Measurements from ENCODE around the gene CFAP251.
"Not testable (repeated sequence)": the region's sequence is repeated elsewhere in the genome, so short reads cannot be mapped to it uniquely, and the experiment has no call there.

The CFAP251 gene

DNA sequence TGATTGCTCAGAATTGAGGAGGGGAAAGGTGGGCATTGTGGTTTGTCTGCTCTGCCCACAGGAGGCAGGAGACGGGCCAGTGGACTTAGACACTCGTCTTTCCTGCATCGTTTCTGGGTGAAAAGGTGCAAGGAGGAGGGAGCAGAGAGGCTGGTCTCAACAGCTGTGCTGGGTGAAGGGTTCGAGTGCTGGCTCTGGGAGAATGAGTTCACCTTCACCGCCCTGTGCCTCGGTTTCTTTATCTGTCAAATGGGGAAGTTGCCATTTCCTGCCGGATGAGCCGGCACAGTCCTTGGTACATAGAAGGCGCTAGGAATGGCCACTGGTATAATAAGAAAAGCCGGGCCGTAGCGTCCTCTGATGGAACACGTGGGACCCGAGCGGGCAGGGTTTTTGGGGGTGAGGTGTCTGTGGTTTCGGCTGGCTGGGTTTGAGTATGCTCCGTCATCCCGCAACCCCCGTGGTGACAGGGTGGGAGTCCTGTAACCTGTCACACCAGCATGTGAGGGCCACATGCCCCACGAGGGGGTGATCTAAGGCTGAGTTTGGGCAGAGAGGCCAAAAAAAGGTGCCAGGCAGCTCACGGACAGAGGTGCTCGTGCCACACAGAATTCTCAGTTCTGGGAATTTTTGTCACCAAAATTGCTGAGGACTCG lies 110.6 kb downstream of the CFAP251 start:
- WGBS, 2 experiments = 94% methylated on average over 23 of the region's 23 CpGs
- no peak overlapping the region for H3K27ac ChIP-seq (ENCODE audit: insufficient read depth, low read depth, low read length, poor library complexity, severe bottlenecking)
- no peaks in the 10 kb centered on the region for H3K36me3 ChIP-seq (ENCODE audit: control insufficient read depth, insufficient read depth, low read length)
- peaks cover 3% of the 10 kb centered on the region for H3K4me1 ChIP-seq (ENCODE audit: control insufficient read depth, insufficient read depth, low read length)
- H3K27me3 ChIP-seq (ENCODE audit: control insufficient read depth, insufficient read depth, low read length, poor library complexity, severe bottlenecking) = no peaks in the 10 kb centered on the region
- no peaks in the 10 kb centered on the region for H3K9me3 ChIP-seq (ENCODE audit: control insufficient read depth, low read length)
- no peak overlapping the region for H3K4me3 ChIP-seq (ENCODE audit: insufficient read depth, low read depth, low read length)

GRCh38 chr12:122029620-122030423 lies 111.4 kb downstream of the CFAP251 start:
- Histone ChIP-seq H3K4me1 (ENCODE audit: control insufficient read depth, insufficient read depth, low read length) (no peaks in the 10 kb centered on the region), H3K4me3 (ENCODE audit: insufficient read depth, low read depth, low read length) (no peak overlapping the region), H3K27me3 (ENCODE audit: control insufficient read depth, insufficient read depth, low read length, poor library complexity, severe bottlenecking) (no peaks in the 10 kb centered on the region), H3K9me3 (ENCODE audit: control insufficient read depth, low read length) (no peaks in the 10 kb centered on the region), H3K27ac (ENCODE audit: insufficient read depth, low read depth, low read length, poor library complexity, severe bottlenecking) (no peak overlapping the region), H3K36me3 (ENCODE audit: control insufficient read depth, insufficient read depth, low read length) (no peaks in the 10 kb centered on the region)
- WGBS, 2 experiments = 91% methylated on average over 28 of the region's 28 CpGs

DNA sequence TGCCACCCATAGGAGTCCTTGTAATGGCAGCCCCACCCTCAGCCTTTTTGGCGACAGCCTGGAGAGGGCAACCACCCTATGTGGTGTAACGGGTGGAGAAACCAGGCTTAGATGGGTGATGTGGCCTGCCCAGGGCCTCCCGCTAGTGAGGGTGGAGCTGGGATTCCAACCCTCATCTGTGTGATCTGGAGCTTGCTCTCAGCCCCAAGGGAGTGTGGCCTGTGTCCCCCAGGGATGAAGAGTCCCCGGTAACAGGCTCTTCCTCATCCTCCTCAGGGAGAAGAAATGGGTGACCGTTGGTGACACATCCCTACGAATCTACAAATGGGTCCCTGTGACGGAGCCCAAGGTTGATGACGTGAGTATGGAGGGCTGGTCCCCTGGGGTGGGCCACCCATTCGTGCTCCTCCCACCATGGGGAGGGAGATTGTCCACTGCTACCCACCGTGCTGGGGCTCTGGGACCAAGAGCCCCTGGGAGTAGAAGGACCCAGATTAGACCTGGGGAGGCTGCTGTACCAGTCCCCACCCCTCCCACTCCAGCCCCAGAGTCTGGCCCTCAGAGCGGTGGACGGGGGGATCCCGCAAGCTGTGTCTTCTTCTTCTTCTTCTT lies 112.1 kb downstream of the CFAP251 start:
- no peaks in the 10 kb centered on the region for H3K4me1 ChIP-seq (ENCODE audit: control insufficient read depth, insufficient read depth, low read length)
- H3K36me3 ChIP-seq (ENCODE audit: control insufficient read depth, insufficient read depth, low read length) = peaks cover 4% of the 10 kb centered on the region
- H3K9me3 ChIP-seq (ENCODE audit: control insufficient read depth, low read length) = no peaks in the 10 kb centered on the region
- H3K27ac ChIP-seq (ENCODE audit: insufficient read depth, low read depth, low read length, poor library complexity, severe bottlenecking) = no peak overlapping the region
- H3K27me3 ChIP-seq (ENCODE audit: control insufficient read depth, insufficient read depth, low read length, poor library complexity, severe bottlenecking) = no peaks in the 10 kb centered on the region
- 94 to 95% methylated on average over 13 of the region's 13 CpGs for WGBS, 2 experiments
- H3K4me3 ChIP-seq (ENCODE audit: insufficient read depth, low read depth, low read length) = no peak overlapping the region

DNA sequence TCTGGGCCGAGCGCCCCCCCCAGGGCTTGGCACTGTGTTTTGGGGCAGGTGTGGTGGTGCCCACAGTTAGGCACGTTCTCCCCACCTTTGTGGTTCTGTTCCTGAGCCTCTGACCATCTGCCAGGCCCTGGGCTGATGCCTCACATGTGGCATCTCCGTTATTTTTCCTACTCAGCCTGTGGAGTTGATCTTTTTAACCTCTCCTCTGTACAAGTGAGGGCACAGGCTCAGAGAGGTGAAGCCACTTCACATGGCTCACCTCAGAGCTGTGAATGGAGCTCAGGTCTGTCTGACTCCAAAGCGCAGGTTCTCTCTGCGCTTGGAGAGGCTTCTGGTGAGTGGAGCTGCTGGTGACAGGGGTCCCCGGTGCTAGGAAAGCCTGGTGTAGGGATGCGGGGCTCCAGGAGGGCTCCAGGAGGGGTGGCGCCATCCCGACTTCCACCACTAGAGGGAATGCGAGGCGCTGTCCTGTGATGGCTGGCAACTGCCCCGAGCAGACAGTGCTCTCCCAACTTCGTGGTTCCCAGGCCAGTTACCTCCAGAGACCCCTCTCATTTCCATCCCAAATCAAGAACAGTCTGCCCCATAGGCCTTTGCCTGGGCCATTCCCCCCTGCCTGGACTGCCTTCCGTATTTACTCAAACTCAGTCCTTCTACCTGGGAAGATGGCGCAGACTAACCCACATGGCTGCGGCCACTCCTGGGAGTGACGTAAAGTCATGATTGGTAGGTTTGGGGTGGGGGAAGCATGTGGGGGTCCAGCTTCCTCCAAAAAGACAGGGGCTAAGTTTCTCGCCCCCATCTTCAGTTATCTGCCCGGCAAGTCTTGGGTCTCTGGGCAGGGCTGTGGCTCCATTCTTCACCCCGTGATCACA lies 113.2 kb downstream of the CFAP251 start:
- WGBS, 2 experiments = 70 to 71% methylated on average over 20 to 21 of the region's 21 CpGs
- H3K36me3 ChIP-seq (ENCODE audit: control insufficient read depth, insufficient read depth, low read length) = peaks cover 14% of the 10 kb centered on the region

DNA sequence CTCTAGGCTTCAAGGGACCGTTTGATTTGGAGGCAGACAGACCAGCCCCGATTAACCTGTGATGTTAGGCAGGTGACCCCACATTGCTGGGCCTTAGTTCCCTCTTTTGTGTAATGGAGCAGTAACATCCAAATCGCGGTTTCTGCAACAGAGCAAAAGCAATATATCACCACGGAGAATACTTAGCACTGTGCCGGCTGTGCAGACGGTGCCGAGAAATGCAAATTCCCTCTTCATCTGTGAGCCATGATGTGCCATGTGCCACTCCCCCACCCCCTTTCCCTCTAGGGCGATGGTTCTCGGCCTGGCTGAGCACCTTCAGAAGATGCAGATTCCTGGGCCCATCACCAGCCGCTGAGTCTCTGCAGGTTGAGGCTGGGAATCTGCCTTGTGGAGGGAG lies 114.2 kb downstream of the CFAP251 start:
- H3K4me1 ChIP-seq (ENCODE audit: control insufficient read depth, insufficient read depth, low read length) = no peaks in the 10 kb centered on the region
- no peaks in the 10 kb centered on the region for H3K9me3 ChIP-seq (ENCODE audit: control insufficient read depth, low read length)
- no peak overlapping the region for H3K4me3 ChIP-seq (ENCODE audit: insufficient read depth, low read depth, low read length)
- H3K36me3 ChIP-seq (ENCODE audit: control insufficient read depth, insufficient read depth, low read length) = peaks cover 22% of the 10 kb centered on the region
- H3K27ac ChIP-seq (ENCODE audit: insufficient read depth, low read depth, low read length, poor library complexity, severe bottlenecking) = no peak overlapping the region
- H3K27me3 ChIP-seq (ENCODE audit: control insufficient read depth, insufficient read depth, low read length, poor library complexity, severe bottlenecking) = no peaks in the 10 kb centered on the region
- WGBS, 2 experiments = 93 to 94% methylated on average over 10 to 11 of the region's 11 CpGs

More for the DNA sequence above, 113.2 kb downstream of the CFAP251 start:
- H3K27ac ChIP-seq (ENCODE audit: insufficient read depth, low read depth, low read length, poor library complexity, severe bottlenecking) = peak overlapping the region; percentile 16
- no peak overlapping the region for H3K4me3 ChIP-seq (ENCODE audit: insufficient read depth, low read depth, low read length)
- H3K9me3 ChIP-seq (ENCODE audit: control insufficient read depth, low read length) = no peaks in the 10 kb centered on the region
- H3K4me1 ChIP-seq (ENCODE audit: control insufficient read depth, insufficient read depth, low read length) = no peaks in the 10 kb centered on the region
- H3K27me3 ChIP-seq (ENCODE audit: control insufficient read depth, insufficient read depth, low read length, poor library complexity, severe bottlenecking) = no peaks in the 10 kb centered on the region

DNA sequence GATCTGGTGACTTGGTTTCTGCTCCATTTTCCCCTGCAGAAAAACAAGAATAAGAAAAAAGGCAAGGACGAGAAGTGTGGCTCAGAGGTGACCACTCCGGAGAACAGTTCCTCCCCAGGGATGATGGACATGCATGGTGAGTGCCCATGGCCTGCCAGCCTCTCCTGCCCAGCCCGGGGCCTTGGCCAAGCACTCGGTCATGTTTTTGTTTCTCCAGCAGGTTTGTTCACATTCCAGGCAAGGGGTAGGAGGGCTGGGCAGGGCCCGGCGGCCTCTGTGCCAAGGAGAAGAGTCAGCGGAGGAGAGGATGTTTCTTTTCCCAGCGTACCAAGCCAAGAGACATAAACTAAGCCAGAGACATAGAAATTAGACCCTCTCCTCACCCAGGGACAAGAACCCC lies 116.9 kb downstream of the CFAP251 start:
- Histone ChIP-seq H3K36me3 (ENCODE audit: control insufficient read depth, insufficient read depth, low read length) (peaks cover 29% of the 10 kb centered on the region), H3K27ac (ENCODE audit: insufficient read depth, low read depth, low read length, poor library complexity, severe bottlenecking) (no peak overlapping the region), H3K9me3 (ENCODE audit: control insufficient read depth, low read length) (no peaks in the 10 kb centered on the region), H3K4me1 (ENCODE audit: control insufficient read depth, insufficient read depth, low read length) (no peaks in the 10 kb centered on the region), H3K27me3 (ENCODE audit: control insufficient read depth, insufficient read depth, low read length, poor library complexity, severe bottlenecking) (no peaks in the 10 kb centered on the region), H3K4me3 (ENCODE audit: insufficient read depth, low read depth, low read length) (no peak overlapping the region)
- WGBS, 2 experiments = 94 to 98% methylated on average over 8 of the region's 8 CpGs

DNA sequence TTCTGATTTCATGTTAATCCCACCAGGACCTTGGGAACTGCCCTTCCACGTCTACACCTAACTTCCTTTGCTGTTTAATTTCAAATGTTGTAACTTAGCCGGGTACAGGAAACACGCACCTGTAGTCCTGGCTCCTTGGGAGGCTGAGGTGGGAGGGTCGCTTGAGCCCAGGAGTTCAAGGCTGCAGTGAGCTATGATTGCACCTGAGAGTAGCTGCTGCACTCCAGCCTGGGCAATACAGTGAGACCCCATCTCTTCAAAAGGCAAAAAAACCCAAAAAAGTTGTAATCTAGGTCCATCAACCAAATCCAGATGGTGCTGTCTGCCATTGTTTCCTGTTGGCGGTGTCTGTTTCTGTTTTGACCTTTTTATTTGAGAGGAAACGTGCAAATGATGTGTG lies 117.8 kb downstream of the CFAP251 start:
- H3K27me3 ChIP-seq (ENCODE audit: control insufficient read depth, insufficient read depth, low read length, poor library complexity, severe bottlenecking) = no peaks in the 10 kb centered on the region
- peaks cover 29% of the 10 kb centered on the region for H3K36me3 ChIP-seq (ENCODE audit: control insufficient read depth, insufficient read depth, low read length)
- H3K4me1 ChIP-seq (ENCODE audit: control insufficient read depth, insufficient read depth, low read length) = no peaks in the 10 kb centered on the region
- WGBS, 2 experiments = 95 to 96% methylated on average over 6 of the region's 6 CpGs
- H3K27ac ChIP-seq (ENCODE audit: insufficient read depth, low read depth, low read length, poor library complexity, severe bottlenecking) = no peak overlapping the region
- no peak overlapping the region for H3K4me3 ChIP-seq (ENCODE audit: insufficient read depth, low read depth, low read length)
- H3K9me3 ChIP-seq (ENCODE audit: control insufficient read depth, low read length) = no peaks in the 10 kb centered on the region

DNA sequence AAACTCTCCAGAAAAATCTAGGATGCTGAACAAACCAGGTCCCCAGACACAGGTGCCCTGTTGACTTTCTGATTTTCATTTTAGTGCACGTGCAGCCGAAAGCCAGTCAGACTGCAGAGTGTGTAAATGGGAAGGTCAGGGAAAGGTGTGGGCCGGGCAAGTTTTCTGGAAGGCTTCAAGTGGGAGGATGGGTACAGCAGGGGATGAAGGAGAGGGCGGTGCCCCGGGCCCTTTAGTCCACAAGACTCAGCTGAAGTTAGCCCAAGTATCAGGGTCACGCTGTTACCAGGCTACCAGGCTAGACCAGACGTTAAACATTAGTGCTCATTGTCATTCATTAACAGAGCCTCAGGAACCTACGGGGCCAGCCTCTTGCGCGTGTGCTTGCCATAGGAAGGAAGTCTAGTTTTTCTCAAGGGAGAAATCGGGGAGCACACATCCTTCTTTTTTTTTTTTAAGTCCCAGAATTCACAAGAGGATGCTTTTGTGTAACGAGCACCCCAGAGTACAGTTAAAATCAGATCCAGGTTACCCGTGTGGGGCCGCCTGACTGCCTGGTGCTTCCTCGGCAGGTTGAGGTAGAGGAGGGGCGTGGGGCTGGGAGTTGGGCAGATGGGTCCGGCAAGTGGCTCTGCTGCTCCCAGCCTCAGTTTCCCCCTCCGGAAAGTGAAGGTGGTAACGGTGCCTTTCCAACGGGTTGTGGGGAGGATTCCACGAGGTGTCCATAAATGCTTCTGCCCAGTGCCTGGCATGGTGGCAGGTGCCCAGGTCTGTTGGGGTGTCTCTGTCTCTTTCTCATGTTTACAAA lies 122.4 kb downstream of the CFAP251 start:
- Histone ChIP-seq H3K36me3 (ENCODE audit: control insufficient read depth, insufficient read depth, low read length) (peaks cover 44% of the 10 kb centered on the region), H3K9me3 (ENCODE audit: control insufficient read depth, low read length) (no peaks in the 10 kb centered on the region), H3K27me3 (ENCODE audit: control insufficient read depth, insufficient read depth, low read length, poor library complexity, severe bottlenecking) (no peaks in the 10 kb centered on the region), H3K4me3 (ENCODE audit: insufficient read depth, low read depth, low read length) (no peak overlapping the region), H3K27ac (ENCODE audit: insufficient read depth, low read depth, low read length, poor library complexity, severe bottlenecking) (no peak overlapping the region), H3K4me1 (ENCODE audit: control insufficient read depth, insufficient read depth, low read length) (no peaks in the 10 kb centered on the region)
- 95 to 96% methylated on average over 21 of the region's 21 CpGs for WGBS, 2 experiments

DNA sequence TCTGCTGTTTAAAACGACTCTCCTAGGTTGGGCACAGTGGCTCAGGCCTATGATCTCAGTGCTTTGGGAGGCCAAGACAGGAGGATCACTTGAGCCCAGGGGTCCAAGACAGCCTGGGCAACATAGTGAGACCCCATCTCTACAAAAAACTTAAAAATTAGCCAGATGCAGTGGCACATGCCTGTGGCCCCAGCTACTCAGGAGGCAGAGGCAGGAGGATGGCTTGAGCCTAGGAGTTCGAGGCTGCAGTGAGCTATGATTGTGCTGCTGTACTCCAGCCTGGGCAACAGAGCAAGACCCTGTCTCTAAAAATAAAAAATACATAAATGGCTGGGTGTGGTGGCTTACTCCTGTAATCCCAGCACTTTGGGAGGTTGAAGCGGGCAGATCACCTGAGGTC lies 123.1 kb downstream of the CFAP251 start:
- WGBS, 2 experiments = 89 to 99% methylated on average over 3 of the region's 3 CpGs
- not testable (repeated sequence) for H3K27me3 ChIP-seq (ENCODE audit: control insufficient read depth, insufficient read depth, low read length, poor library complexity, severe bottlenecking); H3K27ac ChIP-seq (ENCODE audit: insufficient read depth, low read depth, low read length, poor library complexity, severe bottlenecking); H3K9me3 ChIP-seq (ENCODE audit: control insufficient read depth, low read length); H3K4me3 ChIP-seq (ENCODE audit: insufficient read depth, low read depth, low read length); H3K4me1 ChIP-seq (ENCODE audit: control insufficient read depth, insufficient read depth, low read length)
- H3K36me3 ChIP-seq (ENCODE audit: control insufficient read depth, insufficient read depth, low read length) = peaks cover 42% of the 10 kb centered on the region

Measured in ectodermal cell (in vitro differentiated cells).